HG03108 (cell line): ENCODE results near the gene NRN1.

Experiments
- ATAC-seq: cut with Tn5 transposase; IDR thresholded peaks from one replicate; pipeline ENCODE4 v1.9.1; 2021; ENCODE audit warnings: moderate library complexity; ENCODE audit not compliant: unreplicated experiment

Gene NRN1

DNA sequence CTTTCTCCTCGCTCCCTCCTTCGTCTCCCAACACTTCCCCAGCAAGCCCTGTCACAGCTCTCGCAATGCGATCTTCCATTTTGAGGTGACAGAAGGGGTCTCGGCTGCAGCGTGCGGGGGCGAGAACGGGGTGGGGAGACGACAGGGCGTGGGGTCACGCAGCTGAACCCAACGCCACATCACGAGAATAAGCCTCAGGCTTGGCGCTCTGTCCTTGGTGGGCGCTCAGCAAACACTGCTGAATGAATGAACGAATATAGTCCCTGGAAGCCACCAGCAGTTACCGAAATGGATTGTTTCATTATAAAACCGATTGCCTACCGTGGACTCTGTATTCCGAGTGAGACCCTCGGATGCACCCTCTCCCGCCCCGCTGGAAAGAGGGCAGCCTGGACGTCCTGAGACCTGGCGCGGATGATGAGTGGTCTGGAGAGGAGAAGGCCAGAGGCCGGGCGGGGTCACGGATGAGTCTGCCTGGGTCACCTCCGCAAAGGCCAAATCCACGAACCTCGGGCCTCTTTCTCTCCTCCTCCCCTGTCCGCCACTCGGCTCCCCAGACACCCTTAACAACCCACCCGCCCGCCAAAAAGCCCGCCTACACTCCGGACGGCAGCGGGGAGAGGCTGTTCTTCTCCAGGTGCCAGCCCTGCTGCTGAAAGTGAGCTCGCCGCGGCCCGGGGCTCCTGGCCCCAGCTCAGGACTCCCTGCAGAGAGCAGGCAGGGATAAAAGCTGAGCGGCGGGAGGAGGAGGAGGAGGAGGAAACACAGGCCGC is 3.7 kb downstream of the NRN1 start:
- ATAC-seq: no peak

- ATAC-seq: no peak
These were observed 4.5 kb downstream of the NRN1 start for GRCh38 chr6:6002005-6002847.

DNA sequence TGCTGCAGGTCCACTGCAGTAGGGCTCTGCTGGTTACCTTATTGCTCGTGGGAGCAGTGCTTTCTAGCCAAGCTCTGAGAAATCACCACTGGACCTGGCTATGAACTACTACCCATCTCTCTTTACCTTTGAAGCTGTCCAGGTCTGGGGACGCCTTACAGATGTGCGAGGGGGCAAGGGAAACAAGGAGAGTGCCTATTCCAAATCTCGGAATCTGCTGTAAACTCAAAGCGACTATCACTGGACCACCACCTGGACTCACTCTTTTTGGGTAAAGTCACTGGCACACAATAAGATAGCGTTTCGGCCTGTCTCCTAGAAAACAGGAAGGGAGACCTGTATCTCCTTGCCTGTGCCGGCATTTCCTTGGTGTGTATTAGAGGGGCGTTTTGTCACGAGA is 5.3 kb downstream of the NRN1 start:
- no peak for ATAC-seq

- no peak for ATAC-seq
These were observed 6.8 kb downstream of the NRN1 start for GRCh38 chr6:5999688-6000608.

DNA sequence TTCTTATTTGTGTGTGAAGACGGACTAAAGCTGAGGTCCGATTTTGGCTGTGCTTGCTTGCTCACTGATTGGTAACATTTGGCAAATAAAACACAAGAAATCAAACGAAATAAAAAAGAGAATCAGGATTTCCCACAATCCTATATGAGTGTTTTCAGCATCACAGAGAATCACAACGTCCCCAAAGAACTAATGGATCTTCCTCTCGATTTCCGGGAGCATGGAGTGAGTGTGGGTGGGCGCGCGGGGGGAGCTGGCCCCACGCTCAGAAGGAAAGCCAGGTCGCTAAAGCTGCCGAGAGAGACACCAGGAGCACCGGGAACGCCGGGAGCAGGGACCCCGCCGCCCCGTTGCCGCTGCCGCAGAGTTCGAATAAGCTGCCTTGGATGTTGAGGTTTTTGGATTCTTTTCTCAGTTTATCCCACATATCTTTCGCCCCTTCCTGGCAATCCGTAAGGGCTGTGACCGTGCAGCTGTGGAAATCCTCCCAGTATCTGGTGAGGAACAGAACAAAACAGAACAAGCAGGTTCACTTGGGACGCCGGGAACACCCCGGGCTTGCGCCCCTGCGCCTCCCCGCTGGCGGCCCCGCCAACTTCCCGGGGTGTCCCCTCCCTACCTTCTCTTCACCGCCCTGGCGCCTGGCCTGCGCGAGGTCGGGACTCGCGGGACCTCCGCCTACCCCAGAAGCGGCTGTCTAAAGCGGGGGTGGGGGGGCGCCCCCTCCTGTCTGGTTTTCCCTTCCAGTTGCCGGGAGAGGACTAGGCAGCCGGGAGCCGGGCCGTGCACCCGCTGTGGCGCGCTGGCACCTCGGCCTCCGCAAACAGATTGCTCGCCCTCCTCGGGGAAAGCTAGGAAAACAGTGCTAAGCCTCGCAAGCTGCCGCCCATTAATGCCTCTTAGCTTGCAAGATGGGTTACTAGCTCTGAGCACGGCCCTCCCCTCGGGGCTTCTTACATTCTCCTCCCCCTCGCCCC is 7.7 kb downstream of the NRN1 start:
- no peak for ATAC-seq

- ATAC-seq: no peak
These were observed 8.5 kb downstream of the NRN1 start for GRCh38 chr6:5998236-5998635.

GRCh38 chr6:5997420-5997987 is 9.2 kb downstream of the NRN1 start:
- ATAC-seq: no peak

DNA sequence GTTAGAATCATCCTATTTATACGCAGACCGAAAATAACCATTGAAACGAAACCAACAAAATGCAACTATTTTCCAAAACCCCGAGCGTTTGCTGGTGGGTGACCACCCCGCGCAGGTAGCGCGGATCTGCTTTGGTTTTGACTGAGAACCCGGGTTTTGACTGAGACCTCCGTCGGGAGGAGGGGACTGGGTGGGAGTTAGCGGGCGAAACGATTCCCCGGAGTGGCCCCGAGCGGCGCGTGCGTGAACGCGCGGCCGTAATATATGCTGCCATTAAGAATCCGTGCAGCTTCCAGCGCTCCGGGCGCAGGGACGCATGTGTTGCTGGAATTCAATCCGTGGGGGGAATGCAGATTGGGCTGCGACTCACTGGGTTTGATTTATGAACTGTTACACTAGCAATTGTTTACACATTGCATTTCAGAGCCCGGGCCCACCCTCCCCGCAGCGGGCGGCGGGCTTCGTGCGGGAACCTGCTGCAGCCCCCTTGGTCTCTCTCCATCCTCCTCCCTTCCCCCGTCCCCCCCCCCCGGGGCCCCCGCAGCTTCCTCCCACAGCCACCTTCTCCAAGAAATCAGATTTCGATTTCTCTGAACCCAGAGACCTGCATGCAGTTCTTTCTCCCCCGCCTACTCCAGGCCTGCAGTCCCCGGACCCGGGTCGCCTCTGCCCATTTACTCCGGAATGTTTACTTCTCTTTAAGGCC is 9.9 kb downstream of the NRN1 start:
- no peak for ATAC-seq

GRCh38 chr6:5995949-5996713 is 10.6 kb downstream of the NRN1 start:
- ATAC-seq: no peak

GRCh38 chr6:5995658-5995948 is 11.1 kb downstream of the NRN1 start:
- no peak for ATAC-seq

GRCh38 chr6:5994999-5995657 is 11.6 kb downstream of the NRN1 start:
- no peak for ATAC-seq

DNA sequence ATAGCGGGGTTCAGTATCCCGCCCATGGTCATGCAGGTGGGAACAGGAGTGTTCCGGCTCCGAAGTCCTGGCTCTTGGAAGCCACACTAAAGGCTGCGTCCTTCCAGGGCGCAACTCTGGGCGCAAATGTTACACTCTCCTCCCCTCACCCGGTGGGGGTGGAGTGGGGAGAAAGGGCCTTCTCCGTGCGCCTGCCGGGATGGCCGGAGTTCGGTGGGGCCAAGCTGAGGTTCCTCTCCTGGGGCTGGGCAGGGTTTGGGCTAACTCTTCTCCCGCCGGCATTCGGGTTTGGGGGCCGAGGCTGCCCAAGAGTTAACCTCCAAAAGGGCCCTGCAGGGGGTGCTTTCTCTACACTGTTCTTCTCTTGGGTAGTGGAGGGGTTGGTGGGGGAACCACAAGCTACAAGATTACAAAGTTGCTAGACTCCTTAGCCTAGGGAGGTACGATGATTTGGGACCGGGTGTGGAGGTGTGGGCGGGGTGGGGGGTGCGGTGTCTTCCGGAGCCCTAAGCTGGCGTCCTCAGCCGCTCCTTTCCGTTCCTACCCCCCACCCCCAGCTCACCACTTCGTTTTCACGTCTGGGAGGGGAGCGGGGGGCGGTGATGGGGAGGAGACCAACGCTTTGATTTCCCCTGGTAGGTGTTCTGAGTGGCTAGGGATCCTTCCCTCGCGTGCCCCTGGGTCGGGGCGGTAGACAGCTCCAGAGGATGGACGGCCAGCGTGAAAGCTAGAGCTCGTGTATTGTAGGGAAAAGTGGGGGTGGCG is 12.3 kb downstream of the NRN1 start:
- ATAC-seq: no peak

DNA sequence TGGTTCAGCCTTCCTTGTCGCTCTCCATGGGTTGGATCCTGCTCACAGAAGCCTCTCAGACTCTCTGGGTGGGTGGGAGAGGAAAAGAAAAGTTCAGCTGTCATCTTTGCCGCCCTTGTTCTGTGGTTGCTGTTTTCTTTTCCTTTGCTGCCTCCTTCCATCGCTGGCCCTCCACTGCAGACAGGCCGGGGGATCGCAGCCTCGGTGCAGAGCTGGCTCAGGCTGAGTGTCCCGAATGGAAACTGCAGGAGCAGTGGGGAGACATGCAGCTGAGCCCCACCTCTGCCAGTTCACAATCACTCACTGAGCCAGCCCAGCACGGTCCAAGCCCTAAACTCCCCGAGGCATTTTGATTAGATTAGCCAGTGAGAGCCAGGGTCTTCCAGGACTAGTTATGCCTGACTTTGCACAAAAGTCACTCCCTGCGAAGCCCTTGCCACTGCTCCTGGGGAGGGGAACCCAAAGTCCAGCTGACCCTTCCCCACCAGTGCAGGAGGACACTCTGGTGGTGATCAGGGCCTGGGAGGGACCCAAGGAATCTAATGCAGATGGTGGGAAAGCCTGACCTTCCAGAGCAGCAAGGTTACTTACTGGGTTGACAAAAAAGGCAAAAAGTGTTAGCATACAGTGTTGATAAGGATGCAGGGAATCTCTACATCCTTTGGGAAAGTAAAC is 14.0 kb downstream of the NRN1 start:
- ATAC-seq: no peak

DNA sequence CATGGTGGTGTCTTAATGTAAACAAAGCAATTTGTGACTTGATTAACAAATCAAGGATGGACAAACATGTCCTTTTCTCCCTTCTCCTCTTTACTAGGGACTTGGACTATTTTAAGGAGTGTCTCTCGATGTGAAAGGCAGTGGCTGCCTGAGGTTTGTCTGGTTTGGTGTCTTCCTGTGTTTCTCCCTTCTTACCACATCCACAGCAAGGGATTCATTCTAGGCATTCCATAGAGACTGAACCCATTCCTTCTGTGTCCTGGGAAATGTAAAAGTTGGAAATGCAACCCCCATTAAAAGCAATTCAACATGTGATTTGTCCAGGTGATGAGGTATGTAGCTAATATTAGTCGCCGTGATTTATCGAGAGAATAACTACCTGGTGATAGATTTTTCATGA is 15.9 kb downstream of the NRN1 start:
- no peak for ATAC-seq

GRCh38 chr6:5989141-5989723 is 17.5 kb downstream of the NRN1 start:
- no peak for ATAC-seq

DNA sequence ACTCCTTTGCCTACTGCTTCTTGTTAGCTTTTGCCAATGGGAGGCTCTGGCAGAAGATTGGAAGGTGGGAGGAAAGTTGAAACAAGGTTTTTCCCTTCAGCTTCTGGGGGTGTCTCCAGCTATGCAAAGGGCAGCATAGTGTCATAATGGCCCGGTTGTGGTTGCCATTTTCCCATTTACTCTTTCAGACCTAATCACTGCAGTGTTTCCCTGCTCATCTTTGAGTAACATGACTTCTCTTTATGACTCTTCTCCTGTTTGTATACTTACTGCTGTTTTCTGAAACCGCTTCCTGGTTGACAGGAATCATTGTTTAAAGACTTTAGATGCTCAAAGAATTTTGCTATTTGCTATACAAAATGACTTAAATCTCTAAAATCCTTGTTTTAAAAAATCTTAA is 19.9 kb downstream of the NRN1 start:
- no peak for ATAC-seq
